ENCODE results near the gene PTPN1. TPM values are rescaled to one million over a fixed set of nuclear protein-coding genes. Genes with fewer than 3 reads are reported as not detected.

Gene PTPN1
- total RNA-seq, 1 experiment from 2014 or later: 30.8 TPM

DNA sequence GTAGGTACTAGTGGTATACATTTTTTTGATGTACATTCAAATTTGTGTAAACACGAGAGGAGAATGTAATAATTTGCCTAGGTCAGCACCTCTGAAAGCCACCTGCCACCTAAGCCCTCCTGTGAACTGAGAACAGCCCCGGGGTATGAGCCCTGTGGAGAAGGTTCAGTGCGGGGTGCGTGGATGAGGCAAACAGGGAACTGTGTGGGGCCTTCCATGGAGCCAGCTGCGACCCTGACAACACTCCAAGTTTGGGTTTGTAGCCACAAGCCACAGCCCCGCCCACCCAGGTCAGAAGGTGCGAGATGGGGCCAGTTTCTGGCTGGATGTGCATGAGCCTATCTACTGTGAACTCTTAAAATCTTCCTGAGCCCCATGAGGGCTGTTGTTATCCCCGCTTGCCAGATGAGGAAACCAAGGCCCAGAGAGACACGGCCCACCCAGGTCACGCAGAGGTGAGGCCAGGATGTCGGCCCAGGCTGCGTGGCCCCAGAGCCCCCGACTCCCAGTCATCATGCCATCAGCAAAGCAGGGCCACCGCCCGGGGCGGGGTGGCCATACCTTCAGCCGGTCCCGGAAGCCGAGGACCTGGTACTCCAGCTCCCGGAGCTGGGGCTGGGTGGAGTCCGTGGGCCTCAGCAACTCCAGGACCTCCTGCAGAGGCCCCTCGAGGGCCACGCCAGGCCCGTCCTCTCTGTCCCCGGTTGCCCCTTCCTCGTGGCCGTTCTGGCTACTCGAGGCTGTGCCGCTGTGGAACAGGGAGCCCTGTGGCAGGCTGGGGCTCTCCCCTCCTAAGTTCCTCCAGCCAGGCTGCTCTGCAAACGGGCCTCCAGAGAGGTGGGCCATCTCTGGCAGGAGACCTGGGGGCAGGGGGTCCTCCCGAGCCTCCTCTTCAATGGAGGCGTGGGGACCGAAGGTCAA is 91.6 kb downstream of the PTPN1 start:
- Histone ChIP-seq H4K91ac (ENCODE audit: insufficient read length, low read depth, low read length) (no peak overlapping the region), H2AK5ac (ENCODE audit: insufficient read length, low read length) (no peak overlapping the region), H3K23ac (ENCODE audit: insufficient read length, low read depth, low read length) (no peak overlapping the region), H2BK20ac (ENCODE audit: low read depth, low read length, poor library complexity, severe bottlenecking) (no peak overlapping the region), H2BK120ac (ENCODE audit: low read depth, low read length, poor library complexity, severe bottlenecking) (no peak overlapping the region), H2BK12ac (ENCODE audit: insufficient read length, low read depth, low read length) (no peak overlapping the region), H3K79me2 (ENCODE audit: insufficient read depth, low read length) (no peaks in the 10 kb centered on the region), H3K27me3 (ENCODE audit: insufficient read depth, low read length) (no peaks in the 10 kb centered on the region), H2BK15ac (ENCODE audit: low read depth, low read length) (no peak overlapping the region), H4K5ac (ENCODE audit: insufficient read length, low read depth, low read length) (no peak overlapping the region), H3T11ph (ENCODE audit: low read length) (no peak overlapping the region), H3K56ac (ENCODE audit: insufficient read length, low read depth, low read length) (no peak overlapping the region), H3K79me1 (ENCODE audit: insufficient read depth, low read depth, low read length, poor library complexity, severe bottlenecking) (no peaks in the 10 kb centered on the region), H2BK5ac (ENCODE audit: insufficient read length, low read length) (no peak overlapping the region), H3K18ac (ENCODE audit: insufficient read length, low read depth, low read length) (no peak overlapping the region), H3K4me2 (ENCODE audit: insufficient read depth, insufficient read length, low read length) (no peak overlapping the region), H3K23me2 (ENCODE audit: insufficient read length, low read depth, low read length, poor library complexity, severe bottlenecking) (no peaks in the 10 kb centered on the region), H3K14ac (ENCODE audit: insufficient read depth, low read length) (no peak overlapping the region), H3K4ac (ENCODE audit: low read depth, low read length) (no peak overlapping the region), H2AFZ (ENCODE audit: low read length) (no peak overlapping the region), H3K27ac (ENCODE audit: insufficient read length, low read depth, low read length) (no peak overlapping the region), H4K20me1 (ENCODE audit: control insufficient read depth, insufficient read depth, insufficient read length) (no peaks in the 10 kb centered on the region), H4K8ac (replicated peaks; ENCODE audit: insufficient read length, low read depth, low read length) (no peak overlapping the region), H3K9ac (ENCODE audit: extremely low read depth, insufficient read length, low read length) (no peak overlapping the region), H3K4me1 (ENCODE audit: insufficient read depth, low read length) (no peaks in the 10 kb centered on the region), H3K9me3 (ENCODE audit: control insufficient read depth, low read depth, low read length) (no peaks in the 10 kb centered on the region)
- Mint-ChIP-seq H3K4me1 (peaks cover 0 to 2% of the 10 kb centered on the region in 2 experiments; a peak in 1 of 4 replicates), H3K9me3 (no peaks in the 10 kb centered on the region), H3K27me3 (ENCODE audit: low read depth) (peaks cover 1% of the 10 kb centered on the region; the same call in 1 of the 2 replicates), H3K4me3 (no peak overlapping the region), H3K27ac (peak overlapping the region in 1 of 3 experiments; percentile 74; a peak in 1 of 7 replicates), H3K36me3 (ENCODE audit: insufficient read depth in 1 of 3, low read depth in 3 of 3) (no peaks in the 10 kb centered on the region)
- no CpG with 5 or more reads among the region's 33 CpGs for WGBS (ENCODE audit: extremely low coverage, insufficient read length, low lambda C conversion rate)
- TF ChIP-seq, protein P1, sequence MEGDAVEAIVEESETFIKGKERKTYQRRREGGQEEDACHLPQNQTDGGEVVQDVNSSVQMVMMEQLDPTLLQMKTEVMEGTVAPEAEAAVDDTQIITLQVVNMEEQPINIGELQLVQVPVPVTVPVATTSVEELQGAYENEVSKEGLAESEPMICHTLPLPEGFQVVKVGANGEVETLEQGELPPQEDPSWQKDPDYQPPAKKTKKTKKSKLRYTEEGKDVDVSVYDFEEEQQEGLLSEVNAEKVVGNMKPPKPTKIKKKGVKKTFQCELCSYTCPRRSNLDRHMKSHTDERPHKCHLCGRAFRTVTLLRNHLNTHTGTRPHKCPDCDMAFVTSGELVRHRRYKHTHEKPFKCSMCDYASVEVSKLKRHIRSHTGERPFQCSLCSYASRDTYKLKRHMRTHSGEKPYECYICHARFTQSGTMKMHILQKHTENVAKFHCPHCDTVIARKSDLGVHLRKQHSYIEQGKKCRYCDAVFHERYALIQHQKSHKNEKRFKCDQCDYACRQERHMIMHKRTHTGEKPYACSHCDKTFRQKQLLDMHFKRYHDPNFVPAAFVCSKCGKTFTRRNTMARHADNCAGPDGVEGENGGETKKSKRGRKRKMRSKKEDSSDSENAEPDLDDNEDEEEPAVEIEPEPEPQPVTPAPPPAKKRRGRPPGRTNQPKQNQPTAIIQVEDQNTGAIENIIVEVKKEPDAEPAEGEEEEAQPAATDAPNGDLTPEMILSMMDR (conservative IDR thresholded peaks at IDR 0.05): no peak
- DNase-seq: no peak
